Measurements from ENCODE around the gene CSNK2B. TPM values are rescaled to one million over a fixed set of nuclear protein-coding genes. Genes with fewer than 3 reads are reported as not detected.

The CSNK2B gene
- total RNA-seq, 2 donors from 2014 or later, result 98.2 to 100 TPM

DNA sequence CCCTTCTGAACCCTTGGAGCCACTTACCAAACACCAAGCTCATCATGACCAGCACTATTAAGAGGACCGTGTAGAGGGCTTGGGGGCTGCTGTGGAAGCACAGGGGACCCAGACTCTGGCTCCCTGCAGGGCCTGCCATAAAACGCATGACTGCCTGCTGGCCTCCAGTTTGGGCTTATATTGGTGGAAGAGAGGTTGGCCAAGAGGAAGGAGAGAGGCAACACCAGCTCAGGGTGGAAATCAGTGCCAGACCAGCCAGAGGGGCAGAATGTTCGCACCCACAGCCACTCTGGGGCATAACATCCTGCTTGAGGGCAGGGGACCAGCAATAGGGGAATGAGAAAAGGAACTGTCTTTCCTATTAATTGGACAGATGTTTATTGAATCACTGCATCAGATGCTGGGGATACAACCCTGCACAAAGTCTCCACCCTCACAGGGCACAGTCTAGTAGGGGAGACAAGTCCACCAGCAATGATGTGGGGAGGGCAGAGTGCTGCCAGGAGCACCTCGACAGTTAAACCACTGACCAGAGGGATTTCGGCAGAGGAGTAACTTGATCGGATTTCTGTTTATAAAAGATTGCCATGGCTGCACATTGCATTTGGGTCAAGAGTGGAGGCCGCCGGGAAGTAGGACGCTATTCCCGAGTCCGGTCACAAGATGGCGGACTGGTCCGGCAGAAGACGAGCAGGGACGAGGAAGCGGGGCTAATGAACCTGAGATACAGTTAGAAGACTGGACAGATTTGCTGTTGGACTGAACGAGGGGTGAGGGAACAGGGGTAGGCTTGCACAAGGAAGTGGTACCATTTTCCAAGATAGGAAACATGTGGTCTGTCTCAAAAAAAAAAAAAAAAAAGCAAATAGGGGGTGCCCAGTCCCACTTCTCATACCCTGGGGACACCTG, 14.6 kb downstream of the CSNK2B start, which contains the start of gene LY6G5C:
LY6G5C (minus strand) TSS at position 842 of the 909 bp plus-strand sequence; CDS start at position 148, 694 bp downstream.
- H3K36me3 ChIP-seq (replicated peaks in 1 of 2; ENCODE audit: insufficient read depth in 1 of 2, low read depth in 2 of 2), result no peaks in the 10 kb centered on the region
- TF ChIP-seq, protein P1, sequence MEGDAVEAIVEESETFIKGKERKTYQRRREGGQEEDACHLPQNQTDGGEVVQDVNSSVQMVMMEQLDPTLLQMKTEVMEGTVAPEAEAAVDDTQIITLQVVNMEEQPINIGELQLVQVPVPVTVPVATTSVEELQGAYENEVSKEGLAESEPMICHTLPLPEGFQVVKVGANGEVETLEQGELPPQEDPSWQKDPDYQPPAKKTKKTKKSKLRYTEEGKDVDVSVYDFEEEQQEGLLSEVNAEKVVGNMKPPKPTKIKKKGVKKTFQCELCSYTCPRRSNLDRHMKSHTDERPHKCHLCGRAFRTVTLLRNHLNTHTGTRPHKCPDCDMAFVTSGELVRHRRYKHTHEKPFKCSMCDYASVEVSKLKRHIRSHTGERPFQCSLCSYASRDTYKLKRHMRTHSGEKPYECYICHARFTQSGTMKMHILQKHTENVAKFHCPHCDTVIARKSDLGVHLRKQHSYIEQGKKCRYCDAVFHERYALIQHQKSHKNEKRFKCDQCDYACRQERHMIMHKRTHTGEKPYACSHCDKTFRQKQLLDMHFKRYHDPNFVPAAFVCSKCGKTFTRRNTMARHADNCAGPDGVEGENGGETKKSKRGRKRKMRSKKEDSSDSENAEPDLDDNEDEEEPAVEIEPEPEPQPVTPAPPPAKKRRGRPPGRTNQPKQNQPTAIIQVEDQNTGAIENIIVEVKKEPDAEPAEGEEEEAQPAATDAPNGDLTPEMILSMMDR (IDR thresholded peaks at IDR 0.05), result peak; percentile 34 to 87 (median 81)
- peak in 2 of 3 donors; percentile 38 to 48 for TF ChIP-seq POLR2A (IDR thresholded peaks at IDR 0.05)
- intact Hi-C loops (cut with DNase I), result loop anchor here (5.0 kb wide), 1 partner anchor 272 kb away; no protein-coding TSS in a partner anchor
- 7 to 11% methylated on average over 15 to 17 of the region's 17 CpGs for WGBS, 2 donors
- H3K4me1 ChIP-seq, result peaks cover 27% of the 10 kb centered on the region
- H3K4me3 ChIP-seq, result peak within 1 kb of the TSS in 1 of 2 donors; percentile 18
- DNase-seq (peak; percentile 84 to 88 (median 86)), ATAC-seq (peak; percentile 89)
- H3K27me3 ChIP-seq, result no peaks in the 10 kb centered on the region
- H3K27ac ChIP-seq, result peak within 1 kb of the TSS in 3 of 4 donors; percentile 59 to 82 (median 70)
- no peaks in the 10 kb centered on the region for H3K9me3 ChIP-seq

DNA sequence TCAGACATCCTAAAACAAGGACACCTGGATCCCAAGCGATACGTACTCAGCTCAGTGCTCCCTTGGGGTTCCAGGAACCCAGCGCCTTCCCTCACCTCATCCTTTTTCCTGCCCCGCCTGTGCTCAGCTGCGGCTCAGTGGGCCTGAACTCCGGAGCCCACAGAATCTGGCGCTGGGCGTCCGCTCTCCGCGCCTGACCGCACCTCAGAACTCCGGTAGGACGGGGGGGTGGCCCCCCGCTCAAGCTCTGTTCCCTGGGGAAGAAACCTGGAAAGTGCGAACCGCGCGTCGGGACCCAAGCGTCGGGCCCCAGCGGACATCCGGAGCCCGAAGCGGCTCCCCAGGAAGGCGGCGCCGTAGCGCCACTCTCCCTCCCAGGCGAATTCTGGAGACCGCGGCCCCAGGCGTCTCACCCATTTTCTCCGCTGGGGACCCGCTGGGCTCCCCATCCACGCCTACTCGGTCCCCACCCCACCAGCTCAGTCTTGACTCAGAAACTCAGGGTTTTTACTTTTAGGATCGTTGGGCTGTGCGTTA, 15.3 kb downstream of the CSNK2B start:
- Histone ChIP-seq H3K36me3 (replicated peaks in 1 of 2; ENCODE audit: insufficient read depth in 1 of 2, low read depth in 2 of 2) (no peaks in the 10 kb centered on the region), H3K9me3 (no peaks in the 10 kb centered on the region), H3K27me3 (no peaks in the 10 kb centered on the region), H3K27ac (peak overlapping the region in 3 of 4 donors; percentile 59 to 82 (median 70)), H3K4me3 (peak overlapping the region in 1 of 2 donors; percentile 18), H3K4me1 (peaks cover 27% of the 10 kb centered on the region)
- DNase-seq, result peak; percentile 33 to 61 (median 42)
- WGBS, 2 donors, result 0 to 3% methylated on average over 3 to 29 of the region's 40 CpGs
- intact Hi-C loops (cut with DNase I), result loop anchor here (5.0 kb wide), 1 partner anchor 271 kb away; no protein-coding TSS in a partner anchor
- ATAC-seq, result peak; percentile 51
- TF ChIP-seq, protein P1 (IDR thresholded peaks at IDR 0.05), result peak in 2 of 7 experiments; percentile 6 to 37
- TF ChIP-seq POLR2A (IDR thresholded peaks at IDR 0.05), result peak in 2 of 3 donors; percentile 48 to 49

DNA sequence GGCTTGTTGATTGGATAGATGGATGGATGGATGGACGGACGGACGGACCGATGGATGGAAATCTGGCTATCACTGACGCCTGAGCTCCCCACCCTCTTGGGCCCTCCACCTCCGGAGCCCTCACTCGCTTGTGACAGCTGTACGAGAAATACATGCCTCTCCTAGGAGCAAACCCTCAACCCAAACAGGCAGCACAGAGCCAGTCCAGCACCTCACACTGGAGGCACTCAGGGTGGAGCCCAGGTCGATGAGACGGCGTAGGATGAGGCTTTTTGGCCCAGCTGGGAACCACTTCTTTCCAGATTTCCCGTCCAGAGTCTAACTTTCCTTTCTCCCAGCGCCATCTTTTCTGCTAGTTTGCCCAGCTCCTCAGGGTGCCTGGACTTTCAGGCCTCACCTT, 17.7 kb downstream of the CSNK2B start:
- H3K4me3 ChIP-seq, result no peak overlapping the region
- TF ChIP-seq, protein P1 (IDR thresholded peaks at IDR 0.05), result no peak
- no peak for TF ChIP-seq POLR2A (IDR thresholded peaks at IDR 0.05)
- no peak for ATAC-seq
- H3K4me1 ChIP-seq, result peaks cover 27% of the 10 kb centered on the region
- H3K27me3 ChIP-seq, result no peaks in the 10 kb centered on the region
- no peak for DNase-seq
- H3K9me3 ChIP-seq, result no peaks in the 10 kb centered on the region
- H3K36me3 ChIP-seq (replicated peaks in 1 of 2; ENCODE audit: insufficient read depth in 1 of 2, low read depth in 2 of 2), result peaks cover 0 to 8% of the 10 kb centered on the region in 2 donors
- intact Hi-C loops (cut with DNase I), result loop anchor here (5.0 kb wide), 1 partner anchor 269 kb away; no protein-coding TSS in a partner anchor
- H3K27ac ChIP-seq, result peak overlapping the region in 2 of 4 donors; percentile 31 to 60
- WGBS, 2 donors, result 64 to 76% methylated on average over 13 of the region's 13 CpGs

DNA sequence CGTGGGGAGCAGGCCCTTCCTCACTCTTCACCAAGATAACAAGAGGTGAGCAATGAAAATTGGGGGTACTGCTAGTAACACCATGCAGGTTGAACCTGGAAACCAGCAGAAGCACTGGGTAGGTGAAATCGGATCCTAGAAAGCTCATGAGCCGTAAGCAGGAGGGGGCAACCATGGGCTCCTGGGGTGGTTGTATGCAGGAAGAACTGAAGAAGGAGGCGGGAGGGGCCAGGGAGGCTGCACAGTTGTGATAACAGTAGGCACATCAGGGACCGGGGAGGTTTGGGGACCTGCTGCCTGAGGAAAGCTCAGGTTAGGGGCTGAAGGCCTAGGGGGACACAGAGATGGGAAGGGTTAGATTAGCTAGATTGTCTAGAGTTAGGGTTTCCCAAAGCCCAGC, 20.6 kb downstream of the CSNK2B start:
- TF ChIP-seq, protein P1 (IDR thresholded peaks at IDR 0.05), result no peak
- no peak for TF ChIP-seq POLR2A (IDR thresholded peaks at IDR 0.05)
- Histone ChIP-seq H3K27me3 (no peaks in the 10 kb centered on the region), H3K9me3 (no peaks in the 10 kb centered on the region), H3K36me3 (replicated peaks in 1 of 2; ENCODE audit: insufficient read depth in 1 of 2, low read depth in 2 of 2) (peaks cover 0 to 13% of the 10 kb centered on the region in 2 donors), H3K4me1 (peaks cover 14% of the 10 kb centered on the region), H3K4me3 (no peak overlapping the region), H3K27ac (no peak overlapping the region)
- no peak for ATAC-seq
- WGBS, 2 donors, result 75 to 82% methylated on average over 5 of the region's 5 CpGs
- intact Hi-C loops (cut with DNase I), result no loop called here
- no peak for DNase-seq

Measured in body of pancreas (tissue), 4 donors.